ENCODE measurements around the gene GLCE. TPM values are rescaled to one million over a fixed set of nuclear protein-coding genes. Genes with fewer than 3 reads are reported as not detected.

GLCE gene
- total RNA-seq, 4 donors from 2014 or later, result 20.4 to 26.1 (median 22.9) TPM

GRCh38 chr15:69317392-69317841 lies 157.0 kb downstream of the GLCE start:
- no peak for DNase-seq
- 69 to 88% methylated on average over 4 of the region's 5 CpGs for WGBS, 2 donors
- TF ChIP-seq CTCF (IDR thresholded peaks at IDR 0.05), result no peak
- TF ChIP-seq POLR2A (IDR thresholded peaks at IDR 0.05), result no peak
- no peak overlapping the region for H3K27ac ChIP-seq
- intact Hi-C loops (cut with DNase I), result no loop called here
- peaks cover 0 to 3% (median 0%) of the 10 kb centered on the region in 3 donors for H3K4me1 ChIP-seq
- no peaks in the 10 kb centered on the region for H3K9me3 ChIP-seq
- peaks cover 0 to 3% (median 0%) of the 10 kb centered on the region in 4 donors for H3K27me3 ChIP-seq
- no peak overlapping the region for H3K4me3 ChIP-seq
- no peaks in the 10 kb centered on the region for H3K36me3 ChIP-seq

- Histone ChIP-seq H3K9me3 (no peaks in the 10 kb centered on the region), H3K27me3 (peaks cover 0 to 6% (median 0%) of the 10 kb centered on the region in 4 donors), H3K4me1 (peaks cover 0 to 3% (median 0%) of the 10 kb centered on the region in 3 donors), H3K27ac (no peak overlapping the region), H3K4me3 (no peak overlapping the region), H3K36me3 (no peaks in the 10 kb centered on the region)
- TF ChIP-seq CTCF (IDR thresholded peaks at IDR 0.05) (no peak), POLR2A (IDR thresholded peaks at IDR 0.05) (no peak)
- no peak for DNase-seq
- intact Hi-C loops (cut with DNase I), result no loop called here
- 79 to 89% methylated on average over 3 to 4 of the region's 7 CpGs for WGBS, 2 donors
These were observed 157.6 kb downstream of the GLCE start for GRCh38 chr15:69318033-69318432.

- WGBS, 2 donors, result 54 to 55% methylated on average over 3 to 8 of the region's 19 CpGs
- H3K36me3 ChIP-seq, result no peaks in the 10 kb centered on the region
- H3K4me3 ChIP-seq, result no peak overlapping the region
- H3K27ac ChIP-seq, result no peak overlapping the region
- peaks cover 0 to 9% (median 0%) of the 10 kb centered on the region in 4 donors for H3K27me3 ChIP-seq
- no peak for TF ChIP-seq POLR2A (IDR thresholded peaks at IDR 0.05)
- no peak for TF ChIP-seq CTCF (IDR thresholded peaks at IDR 0.05)
- no peaks in the 10 kb centered on the region for H3K9me3 ChIP-seq
- DNase-seq, result no peak
- no peaks in the 10 kb centered on the region for H3K4me1 ChIP-seq
- intact Hi-C loops (cut with DNase I), result no loop called here
These were observed 159.2 kb downstream of the GLCE start for GRCh38 chr15:69319384-69320375.

GRCh38 chr15:69320977-69321554 lies 160.6 kb downstream of the GLCE start:
- Histone ChIP-seq H3K4me1 (peaks cover 0 to 5% (median 0%) of the 10 kb centered on the region in 3 donors), H3K9me3 (no peaks in the 10 kb centered on the region), H3K27me3 (peaks cover 0 to 9% (median 0%) of the 10 kb centered on the region in 4 donors), H3K27ac (no peak overlapping the region), H3K36me3 (no peaks in the 10 kb centered on the region), H3K4me3 (no peak overlapping the region)
- no peak for DNase-seq
- WGBS, 2 donors, result 46 to 66% methylated on average over 7 of the region's 7 CpGs
- no peak for TF ChIP-seq CTCF (IDR thresholded peaks at IDR 0.05)
- TF ChIP-seq POLR2A (IDR thresholded peaks at IDR 0.05), result no peak
- intact Hi-C loops (cut with DNase I), result no loop called here

Other genes with a start within 250 kb of the GLCE start
- gene SPESP1, start 230.1 kb upstream of the GLCE start, total RNA-seq, result 1 to 10 TPM in 3 of 4 donors, not detected in 1; 1.1 to 2.1 (median 1.4) TPM
- gene NOX5, start 145.9 kb upstream of the GLCE start, total RNA-seq, result 1 to 10 TPM in 1 of 4 donors, under 1 TPM in 3; 0.19 to 1.5 (median 0.46) TPM
- gene PAQR5, start 138.3 kb downstream of the GLCE start, total RNA-seq, result 10 to 100 TPM in 3 of 4 donors, 1 to 10 TPM in 1; 6.4 to 39.8 (median 14.4) TPM

All from esophagus squamous epithelium (tissue), 5 donors.